ENCODE data around the gene ZNF311.
A peak's percentile ranks its signal among the peaks of the same experiment; 100 is the strongest.

The ZNF311 gene
- long read RNA-seq, donor 1 = 0 reads
- long read RNA-seq, donor 2, partial matches to known transcripts = 0 of 2 reads
- long read RNA-seq, donor 2, other reads (novel, unspliced or antisense) = 0 of 2 reads
- long read RNA-seq, donor 3 = 0 reads
- long read RNA-seq, donor 4, partial matches to known transcripts = 6 of 7 reads
- long read RNA-seq, donor 4, other reads (novel, unspliced or antisense) = 0 of 7 reads
- long read RNA-seq, donor 5 = 0 reads
- long read RNA-seq, donor 6 = 0 reads
- long read RNA-seq, donor 7, partial matches to known transcripts = 0 of 1 reads
- long read RNA-seq, donor 7, other reads (novel, unspliced or antisense) = 0 of 1 reads
- long read RNA-seq, donor 8, partial matches to known transcripts = 0 of 1 reads
- long read RNA-seq, donor 8, other reads (novel, unspliced or antisense) = 0 of 1 reads

GRCh38 chr6:29005183-29005885 lies at the start of gene ZNF311:
ZNF311 (minus strand) TSS chr6:29005315; CDS start chr6:29003954, 1,361 bp downstream.
- DNase-seq = peak; percentile 63

- DNase-seq = no peak
These were observed 46.6 kb upstream of the ZNF311 start for GRCh38 chr6:29051680-29052079.

GRCh38 chr6:29045075-29045474 lies 40.0 kb upstream of the ZNF311 start, which contains the start of gene OR2W1:
OR2W1 (minus strand) TSS chr6:29045175; CDS start chr6:29045175, 0 bp downstream.
- DNase-seq = no peak

- DNase-seq = no peak
These were observed 30.8 kb upstream of the ZNF311 start for GRCh38 chr6:29035951-29036350.

- no peak for DNase-seq
These were observed 23.7 kb upstream of the ZNF311 start for GRCh38 chr6:29028821-29029220.

- DNase-seq = no peak
These were observed 20.9 kb upstream of the ZNF311 start for GRCh38 chr6:29025927-29026585.

GRCh38 chr6:29021434-29021833 lies 16.3 kb upstream of the ZNF311 start:
- DNase-seq = no peak

GRCh38 chr6:29019629-29020028 lies 14.5 kb upstream of the ZNF311 start:
- no peak for DNase-seq

GRCh38 chr6:29017428-29017802 lies 12.3 kb upstream of the ZNF311 start:
- no peak for DNase-seq

GRCh38 chr6:29016559-29017427 lies 11.7 kb upstream of the ZNF311 start:
- DNase-seq = peak; percentile 76

GRCh38 chr6:29014729-29015608 lies 9.9 kb upstream of the ZNF311 start:
- peak; percentile 12 for DNase-seq

- DNase-seq = peak; percentile 56
These were observed 6.2 kb upstream of the ZNF311 start for GRCh38 chr6:29011276-29011734.

- DNase-seq = no peak
These were observed 4.2 kb upstream of the ZNF311 start for GRCh38 chr6:29009358-29009757.

GRCh38 chr6:29008089-29008488 lies 3.0 kb upstream of the ZNF311 start:
- DNase-seq = no peak

GRCh38 chr6:28996844-28997510 lies 8.1 kb downstream of the ZNF311 start:
- DNase-seq = no peak

- DNase-seq = no peak
These were observed 9.9 kb downstream of the ZNF311 start for GRCh38 chr6:28995093-28995650.

GRCh38 chr6:28988536-28989311 lies 16.4 kb downstream of the ZNF311 start:
- DNase-seq = peak; percentile 57

GRCh38 chr6:28985462-28986164 lies 19.5 kb downstream of the ZNF311 start:
- DNase-seq = peak; percentile 78
